HG03469 (cell line): Measurements from ENCODE around the gene DHDH.

ENCODE experiments used
- ATAC-seq: cut with Tn5 transposase; IDR thresholded peaks from one replicate; pipeline ENCODE4 v1.9.1; 2021; ENCODE audit warnings: mild to moderate bottlenecking, moderate library complexity, moderate number of reproducible peaks; ENCODE audit not compliant: unreplicated experiment

DHDH gene

GRCh38 chr19:48965806-48966540, 32.5 kb downstream of the DHDH start:
- ATAC-seq = no peak

GRCh38 chr19:48966541-48967345, 33.2 kb downstream of the DHDH start:
- no peak for ATAC-seq

GRCh38 chr19:48967346-48968178, 34.1 kb downstream of the DHDH start:
- ATAC-seq = no peak

DNA sequence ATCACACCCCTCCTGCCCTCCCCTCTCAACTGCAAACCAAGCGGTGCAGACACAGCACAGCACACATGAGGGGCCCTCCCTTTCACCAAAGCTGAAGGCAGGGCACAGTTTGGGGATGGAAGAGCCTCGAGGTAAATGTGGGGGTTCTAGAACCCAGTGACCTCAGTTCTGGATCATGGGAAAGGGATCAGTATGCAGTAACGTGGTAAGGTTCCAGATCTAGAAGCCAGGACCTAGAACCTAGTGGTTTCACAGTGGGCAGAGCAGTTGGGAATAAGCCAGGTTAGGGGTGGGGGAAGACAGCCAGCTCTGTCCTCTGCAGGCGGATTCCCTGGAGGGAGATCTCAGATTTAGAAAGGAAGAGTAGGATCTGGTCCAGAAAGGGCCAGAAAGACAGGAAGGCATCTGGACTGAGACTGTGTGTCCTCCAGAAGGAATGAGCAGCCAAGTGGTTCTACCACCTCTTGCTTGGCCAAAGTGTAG, 34.7 kb downstream of the DHDH start:
- no peak for ATAC-seq

GRCh38 chr19:48968813-48969218, 35.3 kb downstream of the DHDH start:
- no peak for ATAC-seq

DNA sequence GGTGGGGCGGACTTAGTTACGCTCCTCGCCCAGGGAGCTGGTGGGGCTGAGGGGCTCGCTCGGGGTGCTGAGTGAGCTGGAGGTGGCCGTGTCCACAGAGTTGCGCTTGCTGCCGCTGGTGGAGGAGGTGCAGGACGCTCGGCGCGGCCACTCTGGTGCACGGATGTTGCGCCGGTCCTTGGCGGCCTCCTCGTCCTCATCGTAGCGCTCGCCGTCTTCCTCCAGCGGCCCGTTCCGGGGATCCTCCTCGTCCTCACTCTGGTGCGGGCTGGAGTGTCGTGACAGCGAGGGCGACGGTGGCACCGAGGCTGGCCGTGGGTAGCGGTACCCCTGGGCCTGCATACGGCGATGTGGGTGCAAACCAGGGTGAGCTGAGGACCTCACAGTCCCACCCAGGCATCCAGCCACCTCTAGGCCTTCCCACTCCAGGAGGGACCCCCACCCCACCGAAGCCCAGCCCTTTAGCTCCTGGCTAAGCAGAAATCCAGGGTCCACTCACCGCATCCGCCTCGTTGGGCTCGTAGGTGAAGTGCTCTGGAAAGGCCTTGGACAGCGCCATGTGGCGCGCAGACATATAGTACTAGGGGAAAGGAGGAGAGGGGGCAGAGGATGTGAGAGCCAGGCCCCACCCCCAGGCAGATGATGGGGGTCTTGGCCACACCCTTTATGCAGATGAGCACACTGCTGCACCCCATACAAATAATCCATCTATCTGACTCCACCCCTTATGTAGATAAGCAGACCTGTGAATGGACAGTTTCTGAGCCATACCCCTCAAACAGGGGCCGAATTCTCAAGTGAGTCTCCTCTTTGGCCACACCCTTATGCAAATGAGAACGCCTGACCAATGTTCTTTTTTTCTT, 36.0 kb downstream of the DHDH start:
- ATAC-seq = no peak

DNA sequence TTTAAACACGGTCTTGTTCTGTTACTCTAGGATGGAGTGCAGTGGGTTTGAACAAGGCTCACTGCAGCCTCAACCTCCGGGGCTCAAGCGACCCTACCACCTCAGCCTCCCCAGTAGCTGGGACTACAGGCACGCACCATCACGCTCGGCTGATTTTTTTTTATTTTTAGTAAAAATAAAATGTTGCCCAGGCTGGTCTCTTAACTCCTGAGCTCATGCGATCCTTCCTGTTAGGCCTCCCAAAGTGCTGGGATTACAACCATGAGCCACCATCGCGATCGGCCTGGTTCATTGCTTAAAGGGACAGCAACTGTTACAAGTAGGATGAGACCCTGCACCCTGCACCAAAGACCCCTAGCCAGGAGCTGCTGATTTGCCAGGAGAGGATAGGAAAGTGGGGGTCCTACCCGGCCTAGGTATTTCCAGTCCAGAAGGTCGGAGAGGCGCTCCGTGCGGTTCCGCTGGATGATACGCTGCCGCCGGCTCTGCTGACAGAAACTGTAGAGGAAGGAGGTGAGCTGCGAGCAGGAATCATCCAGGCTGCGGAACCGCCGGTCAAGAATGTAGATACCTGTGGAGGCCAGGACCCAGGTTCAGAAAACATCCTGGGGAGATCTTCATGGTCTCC, 36.8 kb downstream of the DHDH start:
- ATAC-seq = no peak

GRCh38 chr19:48970923-48971395, 37.5 kb downstream of the DHDH start:
- ATAC-seq = no peak

DNA sequence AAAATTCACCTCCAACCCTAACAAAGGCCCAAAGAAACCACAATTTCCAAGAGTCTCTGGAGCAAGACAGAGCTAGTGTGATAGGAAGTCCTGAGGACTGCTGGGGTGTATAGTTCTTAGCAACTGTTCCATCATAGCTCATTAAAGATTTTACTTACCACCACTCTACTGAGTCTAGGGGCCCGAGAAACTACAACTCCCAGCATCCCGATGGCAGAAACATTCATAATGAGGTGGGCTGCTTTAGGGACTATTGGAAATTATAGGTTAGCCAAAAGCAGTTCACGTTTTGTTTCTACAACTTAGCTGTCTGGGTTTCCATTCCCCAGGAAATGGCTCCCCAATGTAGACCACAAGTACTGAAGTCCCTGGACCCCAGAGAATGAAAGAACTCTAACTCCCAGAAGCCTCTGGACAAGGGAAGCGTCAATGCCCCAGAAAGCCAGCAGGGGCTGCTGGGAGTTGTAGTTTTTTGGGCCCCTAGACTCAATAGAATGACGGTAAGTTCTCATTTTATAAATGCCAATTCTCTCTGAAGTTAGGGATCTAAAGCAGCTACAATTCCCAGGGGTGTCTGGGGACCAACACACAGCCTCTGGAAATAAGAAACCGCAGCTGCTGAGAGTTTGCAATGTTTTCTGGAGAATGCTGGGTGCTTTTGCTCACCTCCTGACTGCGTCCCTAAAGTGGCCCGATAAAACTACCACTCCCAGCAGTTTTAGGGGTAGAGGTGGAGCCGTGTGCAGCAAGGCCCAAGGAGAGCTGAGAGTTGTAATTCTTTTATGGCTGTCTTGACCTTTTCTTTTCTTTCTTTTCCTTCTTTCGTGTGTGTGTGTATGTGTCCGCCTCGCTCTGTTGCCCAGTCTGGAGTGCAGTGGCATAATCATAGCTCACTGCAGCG, 42.7 kb downstream of the DHDH start:
- ATAC-seq = no peak

GRCh38 chr19:48977061-48977460, 43.6 kb downstream of the DHDH start:
- no peak for ATAC-seq

GRCh38 chr19:48982280-48982679, 48.8 kb downstream of the DHDH start:
- ATAC-seq = no peak

DNA sequence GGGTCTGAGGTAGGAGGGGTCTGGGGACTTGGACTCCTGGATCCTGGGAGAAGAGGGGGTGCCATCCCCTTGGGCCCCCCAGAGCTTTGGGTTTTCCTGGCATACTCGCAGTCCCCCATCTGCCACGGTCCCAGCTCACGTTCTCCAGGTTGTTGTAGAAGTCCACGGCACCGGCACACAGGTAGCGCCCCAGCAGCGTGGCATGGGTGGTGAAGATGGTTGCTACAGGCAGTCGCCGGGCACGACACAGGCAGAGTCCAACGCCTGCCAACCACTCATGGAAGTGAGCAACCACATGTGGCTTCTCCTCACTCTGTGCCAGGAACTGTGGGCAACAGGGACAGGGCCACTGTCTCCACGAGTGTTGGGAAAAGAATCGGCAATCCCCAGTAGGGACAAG, 52.2 kb downstream of the DHDH start:
- no peak for ATAC-seq

DNA sequence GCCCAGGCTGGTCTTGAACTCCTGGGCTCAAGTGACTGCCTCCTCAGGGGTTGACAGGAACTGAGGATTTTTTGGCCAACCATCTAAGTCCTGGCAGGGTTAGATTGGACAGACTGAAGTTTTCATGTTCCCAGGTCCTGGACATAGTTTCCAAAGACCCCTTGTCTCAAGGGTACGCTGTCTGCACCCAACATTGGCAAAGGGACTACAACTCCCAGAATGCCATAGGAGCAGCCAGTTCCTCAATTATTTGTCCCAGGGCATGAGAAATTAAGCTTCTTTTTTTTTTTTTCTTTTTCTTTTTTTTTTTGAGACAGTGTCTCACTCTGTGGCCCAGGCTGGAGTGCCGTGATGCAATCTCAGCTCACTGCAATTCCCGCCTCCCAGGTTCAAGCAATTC, 52.7 kb downstream of the DHDH start:
- ATAC-seq = no peak

DNA sequence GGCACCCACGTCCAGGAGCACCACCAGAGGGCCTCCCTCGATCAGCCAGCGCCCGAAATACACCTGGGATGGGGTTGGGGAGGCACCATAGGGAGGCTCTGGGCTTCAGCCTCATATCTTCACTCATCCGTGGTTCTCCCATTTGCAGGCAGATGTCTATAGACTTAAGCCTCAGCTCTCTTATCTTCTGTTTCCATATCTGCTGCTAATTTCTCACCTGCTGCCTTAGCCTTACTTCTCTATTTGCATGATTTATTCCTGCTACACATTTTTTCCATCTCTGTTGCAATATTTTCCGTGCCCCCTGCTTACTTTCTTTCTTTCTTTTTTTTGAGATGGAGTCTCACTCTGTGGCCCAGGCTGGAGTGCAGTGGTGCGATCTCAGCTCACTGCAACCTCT, 53.8 kb downstream of the DHDH start:
- no peak for ATAC-seq

- ATAC-seq = no peak
These were observed 54.8 kb downstream of the DHDH start for GRCh38 chr19:48988286-48988685.

DNA sequence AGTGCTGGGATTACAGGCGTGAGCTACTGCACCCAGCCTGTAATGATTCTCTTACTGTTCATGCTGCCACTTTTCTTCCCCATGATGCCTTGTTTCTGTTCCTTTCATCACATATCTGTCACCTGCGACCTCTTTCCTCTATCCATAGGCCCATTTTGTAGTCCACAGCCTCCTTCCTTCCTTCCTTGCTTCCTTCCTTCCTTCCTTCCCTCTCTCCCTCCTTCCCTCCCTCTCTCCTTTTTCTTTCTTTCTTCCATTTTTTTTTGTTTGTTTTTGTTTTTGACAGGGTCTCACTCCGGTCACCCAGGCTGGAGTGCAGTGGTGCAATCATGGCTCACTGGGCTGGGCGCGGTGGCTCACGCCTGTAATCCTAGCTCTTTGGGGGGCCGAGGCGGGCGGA, 55.4 kb downstream of the DHDH start:
- no peak for ATAC-seq

- ATAC-seq = no peak
These were observed 56.3 kb downstream of the DHDH start for GRCh38 chr19:48989701-48990291.

- no peak for ATAC-seq
These were observed 56.9 kb downstream of the DHDH start for GRCh38 chr19:48990400-48990799.
